Naive thymus-derived CD8-positive, alpha-beta T cell (primary cell): ENCODE data around the gene HPS3. TPM values are rescaled to one million over a fixed set of nuclear protein-coding genes. Genes with fewer than 3 reads are reported as not detected.

Experiments used
- ATAC-seq, 2 donors: fragments of 150-1000 bp; cut with Tn5 transposase in 1 of 2; sonication (Bioruptor Pico), chemical (Tn5 transposase) in 1 of 2; 1 replicate in 1 of 2; 2 replicates in 1 of 2; pipeline ENCODE4 v1.10.0; 2021; ENCODE audit warnings: mild to moderate bottlenecking in 2 of 2, moderate library complexity in 2 of 2
- POLR2A ChIA-PET: fragments of 350-600 bp; sonication (Branson Sonifier 250); formaldehyde crosslinking; loops from one replicate; lab custom pipeline; 2021; ENCODE audit warnings: antibody characterized with exemption; lab: Charles Lee
- DNase-seq, 10 donors: peaks; one replicate each; pipeline versions ENCODE4 v3.0.0 to v3.0.0-alpha.2; 2020 to 2022
- H3K27ac Mint-ChIP-seq, 10 donors: one replicate each; pipeline ENCODE4 v1.8.0; 2020 to 2022; ENCODE audit warnings: mild to moderate bottlenecking in 10 of 10, mixed read lengths in 10 of 10, moderate library complexity in 4 of 10, inconsistent platforms in 1 of 10
- H3K27me3 Mint-ChIP-seq, 5 donors: one replicate each; pipeline ENCODE4 v1.8.0; 2021 to 2022; ENCODE audit warnings: mixed read lengths in 5 of 5
- H3K36me3 Mint-ChIP-seq, 3 donors: one replicate each; pipeline ENCODE4 v1.8.0; 2020 to 2022; ENCODE audit warnings: mixed read lengths in 3 of 3, mild to moderate bottlenecking in 2 of 3, inconsistent platforms in 1 of 3
- H3K4me1 Mint-ChIP-seq, 4 donors: one replicate each; pipeline ENCODE4 v1.8.0; 2021 to 2022; ENCODE audit warnings: mixed read lengths in 4 of 4
- H3K4me3 Mint-ChIP-seq, 10 donors: one replicate each; pipeline ENCODE4 v1.8.0; 2020 to 2022; ENCODE audit warnings: mild to moderate bottlenecking in 10 of 10, mixed read lengths in 10 of 10, moderate library complexity in 6 of 10, inconsistent platforms in 1 of 10
- H3K9me3 Mint-ChIP-seq, 9 donors: one replicate each; pipeline ENCODE4 v1.8.0; 2020 to 2022; ENCODE audit warnings: mixed read lengths in 9 of 9, mild to moderate bottlenecking in 3 of 9, inconsistent platforms in 1 of 9, moderate library complexity in 1 of 9
- polyA plus RNA-seq, 3 donors: library from polyadenylated mRNA; unstranded; fragments of 300-500 nt; fragmentation: Illumina TruSeq; gene quantifications; one replicate each; pipeline ENCODE4 v1.2.3, GENCODE V29; 2021
- total RNA-seq, 8 experiments: library from RNA in 2 of 8; stranded (reverse) in 2 of 8; gene quantifications; one replicate each; pipeline ENCODE4 v1.2.3 and lab custom pipeline; 2021 to 2026

Gene HPS3
- total RNA-seq (10 to 100 TPM; 33.1 to 33.2 TPM), polyA plus RNA-seq (10 to 100 TPM; 31.5 to 41.0 (median 34.8) TPM), total RNA-seq (lab: John Stamatoyannopoulos, UW) (23.0 to 64.8 (median 33.4) reads per million in 6 experiments)

- Mint-ChIP-seq H3K4me1 (peaks cover 23 to 50% (median 48%) of the 10 kb centered on the region in 4 donors), H3K4me3 (peak within 1 kb of the TSS; percentile 86 to 98 (median 94)), H3K27ac (peak within 1 kb of the TSS; percentile 82 to 97 (median 93)), H3K27me3 (peaks cover 0 to 18% (median 8%) of the 10 kb centered on the region in 5 donors), H3K36me3 (peaks cover 0 to 5% (median 0%) of the 10 kb centered on the region in 3 donors), H3K9me3 (no peaks in the 10 kb centered on the region)
- peak; percentile 87 to 89 for ATAC-seq
- peak; percentile 60 to 88 (median 79) for DNase-seq
- POLR2A ChIA-PET, result interaction anchor here (0.6 to 2.4 kb wide), 8 partner anchors 17 to 684 kb away, joined by 3 to 14 read pairs (median 6); partner anchors contain the start of genes COMMD2, GYG1 and RNF13
These were observed at the start of gene HPS3 for GRCh38 chr3:149129326-149130205. TSS of gene HPS3 (plus strand) at chr3:149129638. CDS start at chr3:149129724, 86 bp downstream.

DNA sequence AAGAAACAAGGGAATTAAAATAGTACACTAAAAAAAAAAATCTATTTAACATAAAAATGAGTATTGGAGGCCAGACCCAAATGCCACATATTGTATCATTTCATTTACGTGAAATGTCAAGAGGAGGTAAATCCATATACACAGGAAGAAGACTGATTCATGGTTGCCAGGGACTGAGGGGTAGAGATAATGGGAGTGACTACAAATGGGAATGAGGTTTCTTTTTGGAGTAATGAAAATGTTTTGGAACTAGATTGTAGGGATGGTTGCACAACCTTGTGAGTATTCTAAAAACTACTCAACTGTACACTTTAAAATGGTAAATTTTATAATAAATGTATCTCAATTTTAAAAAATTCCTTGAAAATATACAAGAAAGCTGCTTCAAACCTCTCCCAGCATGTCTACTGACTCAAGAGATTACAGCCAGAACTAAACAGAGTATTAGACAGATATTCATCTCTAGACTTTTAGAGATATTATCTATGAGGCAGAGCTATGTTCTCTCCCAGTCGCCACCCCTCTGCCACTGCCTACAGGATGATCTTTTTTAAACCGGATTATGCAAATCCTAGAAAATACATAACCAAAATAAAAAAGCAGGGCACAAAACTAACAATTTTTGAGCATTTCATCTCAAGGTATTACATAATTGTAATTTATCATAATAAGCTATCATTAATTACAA, 49.3 kb upstream of the HPS3 start:
- Mint-ChIP-seq H3K27me3 (no peaks in the 10 kb centered on the region), H3K27ac (peak overlapping the region in 1 of 10 donors; percentile 51), H3K4me1 (peaks cover 13 to 27% (median 21%) of the 10 kb centered on the region in 4 donors), H3K9me3 (no peaks in the 10 kb centered on the region), H3K36me3 (peaks cover 6 to 52% (median 17%) of the 10 kb centered on the region in 3 donors), H3K4me3 (no peak overlapping the region)
- ATAC-seq (no peak), DNase-seq (no peak)
- POLR2A ChIA-PET, result interaction anchor here (1.1 kb wide), 1 partner anchor 9 kb away, joined by 4 read pairs; no protein-coding TSS in a partner anchor

DNA sequence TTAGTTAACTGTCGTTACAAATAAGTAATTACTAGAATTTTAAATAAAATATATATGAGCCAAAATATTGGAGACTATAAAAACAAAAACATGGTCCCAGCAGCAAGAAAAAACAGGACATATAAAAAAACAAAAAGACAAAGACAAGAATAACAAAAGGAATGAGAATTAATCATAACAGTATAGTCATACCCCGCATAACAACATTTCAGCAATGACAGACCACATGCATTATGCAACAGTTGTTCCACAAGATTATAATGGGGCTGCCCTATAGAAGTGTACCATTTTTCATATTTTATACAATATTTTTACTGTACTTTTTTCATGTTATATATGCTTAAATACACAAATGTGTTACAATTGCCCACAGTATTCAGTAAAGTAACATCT, 48.7 kb upstream of the HPS3 start:
- Mint-ChIP-seq H3K9me3 (no peaks in the 10 kb centered on the region), H3K36me3 (peaks cover 6 to 50% (median 15%) of the 10 kb centered on the region in 3 donors), H3K27me3 (no peaks in the 10 kb centered on the region), H3K27ac (no peak overlapping the region), H3K4me1 (peaks cover 15 to 30% (median 26%) of the 10 kb centered on the region in 4 donors), H3K4me3 (no peak overlapping the region)
- POLR2A ChIA-PET, result interaction anchor here (1.1 kb wide), 1 partner anchor 9 kb away, joined by 4 read pairs; no protein-coding TSS in a partner anchor
- DNase-seq (no peak), ATAC-seq (no peak)

- Mint-ChIP-seq H3K4me1 (peaks cover 15 to 36% (median 31%) of the 10 kb centered on the region in 4 donors), H3K27me3 (no peaks in the 10 kb centered on the region), H3K36me3 (peaks cover 6 to 50% (median 15%) of the 10 kb centered on the region in 3 donors), H3K27ac (no peak overlapping the region), H3K4me3 (peak overlapping the region in 1 of 10 donors; percentile 26), H3K9me3 (no peaks in the 10 kb centered on the region)
- ATAC-seq, result no peak
- POLR2A ChIA-PET, result no interaction called here
- no peak for DNase-seq
These were observed 47.7 kb upstream of the HPS3 start for GRCh38 chr3:149081772-149082171.

DNA sequence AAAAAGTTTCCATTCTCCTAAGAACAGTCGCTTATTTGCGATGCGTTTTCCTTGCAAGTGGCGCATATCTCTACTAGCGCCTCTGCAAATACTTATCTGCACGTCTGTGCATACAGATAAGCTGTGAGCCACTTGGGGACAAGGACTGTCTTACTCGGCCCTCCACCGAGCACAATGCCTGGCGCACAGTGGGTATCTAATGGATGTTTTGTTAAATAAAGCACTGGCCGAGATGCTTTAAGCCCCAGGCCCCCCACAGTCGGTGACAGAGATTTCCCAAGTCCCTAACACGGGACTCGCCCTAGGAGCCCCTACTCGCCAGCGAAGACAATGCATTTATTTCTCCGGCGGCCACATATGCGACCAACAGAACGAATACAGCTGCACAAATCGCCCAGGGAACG, 43.6 kb upstream of the HPS3 start:
- ATAC-seq (peak; percentile 38 to 42), DNase-seq (peak in 1 of 10 donors; percentile 41)
- Mint-ChIP-seq H3K27ac (peak overlapping the region; percentile 79 to 98 (median 95)), H3K4me1 (peaks cover 10 to 25% (median 23%) of the 10 kb centered on the region in 4 donors), H3K9me3 (no peaks in the 10 kb centered on the region), H3K4me3 (peak overlapping the region; percentile 94 to 99 (median 98)), H3K36me3 (peaks cover 6 to 27% (median 7%) of the 10 kb centered on the region in 3 donors), H3K27me3 (no peaks in the 10 kb centered on the region)
- POLR2A ChIA-PET, result no interaction called here

- Mint-ChIP-seq H3K36me3 (peaks cover 6 to 24% (median 7%) of the 10 kb centered on the region in 3 donors), H3K27ac (peak within 1 kb of the TSS; percentile 79 to 98 (median 95)), H3K9me3 (no peaks in the 10 kb centered on the region), H3K4me1 (peaks cover 10 to 25% (median 22%) of the 10 kb centered on the region in 4 donors), H3K4me3 (peak within 1 kb of the TSS; percentile 94 to 99 (median 98)), H3K27me3 (no peaks in the 10 kb centered on the region)
- ATAC-seq, result peak; percentile 98
- POLR2A ChIA-PET, result interaction anchor here (0.7 to 1.8 kb wide), 4 partner anchors 43 to 1322 kb away, joined by 3 to 9 read pairs (median 4); partner anchors contain the start of genes HPS3 and TSC22D2
- peak; percentile 86 to 96 (median 91) for DNase-seq
These were observed 43.0 kb upstream of the HPS3 start, which contains the start of gene HLTF for GRCh38 chr3:149086232-149086988. TSS of gene HLTF (minus strand) at chr3:149086533. CDS start at chr3:149086336, 197 bp downstream.

- peaks cover 10 to 25% (median 22%) of the 10 kb centered on the region in 4 donors for H3K4me1 Mint-ChIP-seq
- H3K36me3 Mint-ChIP-seq, result peaks cover 2 to 16% (median 6%) of the 10 kb centered on the region in 3 donors
- no peak overlapping the region for H3K27ac Mint-ChIP-seq
- peak overlapping the region in 9 of 10 donors; percentile 94 to 99 (median 97) for H3K4me3 Mint-ChIP-seq
- ATAC-seq, result no peak
- no peak for DNase-seq
- H3K27me3 Mint-ChIP-seq, result no peaks in the 10 kb centered on the region
- POLR2A ChIA-PET, result interaction anchor here (0.7 to 1.8 kb wide), 4 partner anchors 43 to 1321 kb away, joined by 3 to 9 read pairs (median 4); partner anchors contain the start of genes HPS3 and TSC22D2
- H3K9me3 Mint-ChIP-seq, result no peaks in the 10 kb centered on the region
These were observed 42.2 kb upstream of the HPS3 start for GRCh38 chr3:149087208-149087607.

DNA sequence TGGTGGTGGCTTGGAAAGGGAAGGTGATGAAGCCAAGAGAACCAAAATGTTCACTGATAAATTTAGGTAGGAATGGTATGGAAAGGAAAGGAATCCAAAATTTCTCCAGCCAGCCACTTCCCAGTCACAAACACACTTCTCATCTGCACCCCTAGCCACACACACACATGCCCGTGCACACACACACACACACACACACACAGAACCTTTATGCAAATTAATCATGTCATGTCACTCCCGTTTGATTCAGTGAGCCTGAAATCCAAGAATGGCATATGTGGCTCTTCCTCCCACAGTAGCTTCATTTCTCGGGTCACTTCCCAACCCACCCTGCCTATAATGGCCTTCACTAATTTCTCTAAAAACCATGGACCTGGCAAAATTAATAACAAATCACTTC, 40.0 kb upstream of the HPS3 start:
- DNase-seq, result no peak
- peaks cover 0 to 2% (median 0%) of the 10 kb centered on the region in 3 donors for H3K36me3 Mint-ChIP-seq

GRCh38 chr3:149090461-149090860, 39.0 kb upstream of the HPS3 start:
- Mint-ChIP-seq H3K9me3 (no peaks in the 10 kb centered on the region), H3K27ac (peak overlapping the region in 2 of 10 donors; percentile 8 to 79), H3K4me1 (peaks cover 2 to 10% (median 8%) of the 10 kb centered on the region in 4 donors), H3K27me3 (no peaks in the 10 kb centered on the region), H3K36me3 (no peaks in the 10 kb centered on the region), H3K4me3 (no peak overlapping the region)
- DNase-seq, result no peak
- ATAC-seq, result no peak
- POLR2A ChIA-PET, result no interaction called here

More for the DNA sequence above, 40.0 kb upstream of the HPS3 start:
- Mint-ChIP-seq H3K4me1 (peaks cover 7 to 21% (median 15%) of the 10 kb centered on the region in 4 donors), H3K27ac (peak overlapping the region in 1 of 10 donors; percentile 8), H3K27me3 (no peaks in the 10 kb centered on the region), H3K9me3 (no peaks in the 10 kb centered on the region), H3K4me3 (no peak overlapping the region)
- POLR2A ChIA-PET, result interaction anchor here (1.2 kb wide), 1 partner anchor 9 kb away, joined by 4 read pairs; no protein-coding TSS in a partner anchor
- ATAC-seq, result no peak

GRCh38 chr3:149090907-149091306, 38.5 kb upstream of the HPS3 start:
- H3K4me1 Mint-ChIP-seq, result peaks cover 0 to 7% (median 4%) of the 10 kb centered on the region in 4 donors
- ATAC-seq, result no peak
- no peaks in the 10 kb centered on the region for H3K27me3 Mint-ChIP-seq
- no peaks in the 10 kb centered on the region for H3K36me3 Mint-ChIP-seq
- DNase-seq, result no peak
- H3K9me3 Mint-ChIP-seq, result no peaks in the 10 kb centered on the region
- POLR2A ChIA-PET, result no interaction called here
- H3K4me3 Mint-ChIP-seq, result no peak overlapping the region
- H3K27ac Mint-ChIP-seq, result peak overlapping the region in 1 of 10 donors; percentile 79

GRCh38 chr3:149091983-149092382, 37.5 kb upstream of the HPS3 start:
- Mint-ChIP-seq H3K27ac (no peak overlapping the region), H3K4me3 (no peak overlapping the region), H3K4me1 (peaks cover 0 to 3% (median 0%) of the 10 kb centered on the region in 4 donors), H3K27me3 (no peaks in the 10 kb centered on the region), H3K36me3 (no peaks in the 10 kb centered on the region), H3K9me3 (no peaks in the 10 kb centered on the region)
- DNase-seq (no peak), ATAC-seq (no peak)
- POLR2A ChIA-PET, result no interaction called here
